GM23338 (cell line): ENCODE data around the gene CPNE5. TPM values are rescaled to one million over a fixed set of nuclear protein-coding genes. Genes with fewer than 3 reads are reported as not detected.

ENCODE experiments used
- ATAC-seq: fragments of 200-7000 bp; cut with Tn5 transposase; 3 replicates; pipeline ENCODE4 v1.9.1; 2020
- DNase-seq: peaks from one replicate; pipeline ENCODE4 v3.0.0-alpha.2; 2015; ENCODE audit warnings: low spot score
- H2AFZ ChIP-seq: fragments of 200-600 bp; sonication (generic); 2 replicates; pipeline ENCODE4 v1.8.0; 2016; ENCODE audit warnings: antibody characterized with exemption, mild to moderate bottlenecking, moderate library complexity
- H3F3A ChIP-seq: fragments of 200-600 bp; sonication (generic); replicated peaks from 2 replicates; pipeline ENCODE4 v1.8.0; 2017; ENCODE audit warnings: antibody characterized with exemption, mixed run types, low read depth
- H3K27ac ChIP-seq: fragments of 200-600 bp; sonication (generic); 2 replicates; pipeline ENCODE4 v1.6.1; 2016; ENCODE audit warnings: low read depth
- H3K27me3 ChIP-seq: fragments of 200-600 bp; sonication (generic); 2 replicates; pipeline ENCODE4 v1.8.0; 2016; ENCODE audit warnings: mild to moderate bottlenecking, mixed run types, moderate library complexity; ENCODE audit not compliant: insufficient read depth
- H3K36me3 ChIP-seq: fragments of 200-600 bp; sonication (generic); 2 replicates; pipeline ENCODE4 v1.8.0; 2016; ENCODE audit warnings: mild to moderate bottlenecking; ENCODE audit not compliant: insufficient read depth
- H3K4me1 ChIP-seq: fragments of 200-600 bp; sonication (generic); 2 replicates; pipeline ENCODE4 v1.8.0; 2016; ENCODE audit warnings: mild to moderate bottlenecking, moderate library complexity; ENCODE audit not compliant: insufficient read depth
- H3K4me2 ChIP-seq: fragments of 200-600 bp; sonication (generic); 2 replicates; pipeline ENCODE4 v1.7.1; 2017; ENCODE audit warnings: mixed run types
- H3K4me3 ChIP-seq: fragments of 200-600 bp; sonication (generic); 2 replicates; pipeline ENCODE4 v1.6.1; 2016; ENCODE audit warnings: mixed run types
- H3K79me2 ChIP-seq: fragments of 200-600 bp; sonication (generic); replicated peaks from 2 replicates; pipeline ENCODE4 v1.8.0; 2017; ENCODE audit warnings: mild to moderate bottlenecking; ENCODE audit not compliant: insufficient read depth
- H3K9me2 ChIP-seq: fragments of 200-600 bp; sonication (generic); 2 replicates; pipeline ENCODE4 v1.8.0; 2017; ENCODE audit not compliant: insufficient read depth
- H4K20me1 ChIP-seq: fragments of 200-600 bp; sonication (generic); replicated peaks from 2 replicates; pipeline ENCODE4 v1.8.0; 2017; ENCODE audit warnings: mild to moderate bottlenecking; ENCODE audit not compliant: insufficient read depth
- H3K27ac Mint-ChIP-seq: 2 replicates; pipeline ENCODE4 v1.8.0; 2020; ENCODE audit warnings: inconsistent platforms, mild to moderate bottlenecking, moderate library complexity, mixed read lengths
- H3K27me3 Mint-ChIP-seq: 3 replicates; pipeline ENCODE4 v1.8.0; 2022; ENCODE audit warnings: low read depth, mild to moderate bottlenecking, moderate library complexity, mixed read lengths, inconsistent platforms; ENCODE audit not compliant: insufficient read depth, poor library complexity
- H3K36me3 Mint-ChIP-seq: 3 replicates; pipeline ENCODE4 v1.8.0; 2021; ENCODE audit warnings: low read depth, mild to moderate bottlenecking, inconsistent platforms, moderate library complexity, mixed read lengths
- H3K4me1 Mint-ChIP-seq: 3 replicates; pipeline ENCODE4 v1.8.0; 2020; ENCODE audit warnings: mild to moderate bottlenecking, inconsistent platforms, mixed read lengths
- H3K4me3 Mint-ChIP-seq: 3 replicates; pipeline ENCODE4 v1.8.0; 2021; ENCODE audit warnings: moderate library complexity, mild to moderate bottlenecking, inconsistent platforms, mixed read lengths
- H3K9me3 Mint-ChIP-seq: 3 replicates; pipeline ENCODE4 v1.8.0; 2020; ENCODE audit warnings: moderate library complexity, mild to moderate bottlenecking, inconsistent platforms, mixed read lengths
- CREB1 ChIP-seq: fragments of 250-450 bp; sonication (Bioruptor Pico); IDR thresholded peaks from 2 replicates; pipeline ENCODE4 v1.5.0; 2020; ENCODE audit warnings: low read depth, mild to moderate bottlenecking, moderate library complexity
- CTCF ChIP-seq, 2 experiments: fragments of 200-600 bp in 1 of 2; sonication (generic) in 1 of 2; conservative IDR thresholded peaks; 2 replicates each; pipeline versions ENCODE4 v1.5.1 to v1.6.1; 2016 to 2017; ENCODE audit warnings: antibody characterized with exemption in 2 of 2, low read depth in 2 of 2, mild to moderate bottlenecking in 2 of 2, moderate library complexity in 1 of 2
- EZH2phosphoT487 ChIP-seq: fragments of 200-600 bp; sonication (generic); IDR thresholded peaks from one replicate; pipeline ENCODE4 v1.8.1; 2018; ENCODE audit warnings: antibody characterized with exemption; ENCODE audit not compliant: unreplicated experiment
- ZNF114 ChIP-seq: fragments of 250-450 bp; sonication (Bioruptor Pico); IDR thresholded peaks from 2 replicates; pipeline ENCODE4 v1.5.0; 2020; ENCODE audit warnings: mild to moderate bottlenecking, moderate library complexity
- ZNF331 ChIP-seq: fragments of 250-450 bp; sonication (Bioruptor Pico); IDR thresholded peaks from 2 replicates; pipeline ENCODE4 v1.5.0; 2020; ENCODE audit warnings: low read depth, mild to moderate bottlenecking, moderate library complexity
- ZNF462 ChIP-seq: fragments of 250-450 bp; sonication (Bioruptor Pico); IDR thresholded peaks from 2 replicates; pipeline ENCODE4 v1.5.0; 2020; ENCODE audit warnings: mild to moderate bottlenecking, moderate library complexity
- polyA plus RNA-seq: library from polyadenylated mRNA; unstranded; fragments of >200 nt; fragmentation: Nextera tagmentation; extraction: Ambion mirVana; gene quantifications from 2 replicates; pipeline ENCODE4 v1.2.1, GENCODE V29; 2016
- total RNA-seq: library from RNA; depleted of rRNA; stranded (reverse); fragments of >200 nt; shearing (Covaris generic); gene quantifications from 2 replicates; pipeline ENCODE4 v1.2.3, GENCODE V29; 2014

CPNE5 gene
- total and polyA plus RNA-seq, 2 experiments from 2014 or later = 0.14 to 0.42 TPM

- TF ChIP-seq ZNF462 (CRISPR knock-in tag) = no peak
Observed at GRCh38 chr6:36753671-36754405, 85.4 kb downstream of the CPNE5 start (continued).

GRCh38 chr6:36752886-36753506 is 86.2 kb downstream of the CPNE5 start:
- no peak for DNase-seq
- Mint-ChIP-seq H3K27me3 (peaks cover 9% of the 10 kb centered on the region), H3K27ac (no peak overlapping the region), H3K4me3 (no peak overlapping the region), H3K9me3 (peaks cover 11% of the 10 kb centered on the region; the same call in 2 of the 3 replicates), H3K4me1 (peaks cover 8% of the 10 kb centered on the region), H3K36me3 (no peaks in the 10 kb centered on the region)
- no peaks in the 10 kb centered on the region for H3K9me2 ChIP-seq
- no peak overlapping the region for H3K4me2 ChIP-seq
- H3K79me2 ChIP-seq = no peaks in the 10 kb centered on the region
- no peaks in the 10 kb centered on the region for H3K27me3 ChIP-seq
- no peaks in the 10 kb centered on the region for H4K20me1 ChIP-seq
- no peaks in the 10 kb centered on the region for H3F3A ChIP-seq
- H3K27ac ChIP-seq = no peak overlapping the region
- ATAC-seq = no peak
- H3K4me1 ChIP-seq = no peaks in the 10 kb centered on the region
- H3K36me3 ChIP-seq = no peaks in the 10 kb centered on the region
- no peak overlapping the region for H3K4me3 ChIP-seq
- H2AFZ ChIP-seq = no peak overlapping the region
- no peak for TF ChIP-seq ZNF331 (CRISPR knock-in tag)
- TF ChIP-seq ZNF462 (CRISPR knock-in tag) = no peak
- TF ChIP-seq ZNF114 (CRISPR knock-in tag) = no peak
- no peak for TF ChIP-seq CTCF (conservative IDR thresholded peaks at IDR 0.05; ENCODE audit: low read depth in 2 of 2)
- TF ChIP-seq EZH2phosphoT487 = no peak
- no peak for TF ChIP-seq CREB1 (CRISPR knock-in tag)
